A549 (cell line): ENCODE results near the gene DDIAS. TPM values are rescaled to one million over a fixed set of nuclear protein-coding genes. Genes with fewer than 3 reads are reported as not detected.

Experiments
- ATAC-seq, 2 experiments: fragments of 200-7000 bp in 1 of 2; fragments of >200 bp in 1 of 2; cut with Nextera tagmentation in 1 of 2; cut with Tn5 transposase in 1 of 2; 3 replicates each; pipeline versions ENCODE4 v1.8.0 to v1.9.1; 2018 to 2020; ENCODE audit warnings: mild to moderate bottlenecking in 1 of 2, moderate library complexity in 1 of 2
- CTCF ChIA-PET: fragments of 300-600 bp; sonication (Branson Sonifier 250); formaldehyde crosslinking; extraction: SDS; loops from one replicate; lab custom pipeline; 2021; ENCODE audit warnings: antibody characterized with exemption, inconsistent platforms; lab: Yijun Ruan, JAX
- POLR2A ChIA-PET: fragments of 350-600 bp; formaldehyde crosslinking; extraction: SDS; loops from one replicate; lab custom pipeline; 2021; ENCODE audit warnings: antibody characterized with exemption, inconsistent platforms; lab: Yijun Ruan, JAX
- DNase-seq, 2 experiments: peaks; one replicate each; pipeline versions ENCODE4 v3.0.0 to v3.0.0-alpha.2; 2011 to 2016; ENCODE audit warnings: low read depth in 1 of 2, low spot score in 1 of 2
- FAIRE-seq: peaks from 2 replicates; lab custom pipeline; 2011; peaks lifted over from hg19 to GRCh38; lab: Jason Lieb, UNC
- H3K27ac ChIP-seq, 2 experiments: fragments of >200 bp; sonication (Bioruptor Twin); formaldehyde crosslinking; 3 replicates each; pipeline ENCODE4 v1.5.1; 2016 to 2017
- H3K4me1 ChIP-seq: fragments of >200 bp; sonication (Bioruptor Twin); formaldehyde crosslinking; 3 replicates; pipeline ENCODE4 v1.6.1; 2016
- H3K4me2 ChIP-seq: fragments of >200 bp; sonication (Bioruptor Twin); formaldehyde crosslinking; 3 replicates; pipeline ENCODE4 v1.6.1; 2016
- H3K4me3 ChIP-seq: fragments of >200 bp; sonication (Bioruptor Twin); formaldehyde crosslinking; 3 replicates; pipeline ENCODE4 v1.5.1; 2016
- H3K9me3 ChIP-seq: fragments of >200 bp; sonication (Bioruptor Twin); formaldehyde crosslinking; 3 replicates; pipeline ENCODE4 v1.6.1; 2016
- BCL3 ChIP-seq: fragments of >200 bp; sonication (Bioruptor Twin); formaldehyde crosslinking; IDR thresholded peaks from 3 replicates; pipeline ENCODE4 v1.6.1; 2016
- CBX8 ChIP-seq: fragments of 200-600 bp; sonication (generic); IDR thresholded peaks from 2 replicates; pipeline ENCODE4 v1.6.1; 2016
- CHD4 ChIP-seq: fragments of 200-600 bp; sonication (generic); IDR thresholded peaks from 2 replicates; pipeline ENCODE4 v1.6.1; 2016; ENCODE audit warnings: antibody characterized with exemption, mild to moderate bottlenecking, borderline replicate concordance
- E2F6 ChIP-seq: IDR thresholded peaks from 2 replicates; pipeline ENCODE4 v1.6.1; 2012; ENCODE audit warnings: low read depth, borderline replicate concordance
- EHMT2 ChIP-seq: fragments of 200-600 bp; sonication (generic); IDR thresholded peaks from 2 replicates; pipeline ENCODE4 v1.6.1; 2016; ENCODE audit warnings: antibody characterized with exemption, low read depth, mild to moderate bottlenecking, moderate library complexity
- ESRRA ChIP-seq: fragments of 150-350 bp; IDR thresholded peaks from 2 replicates; pipeline ENCODE4 v1.6.1; 2014; ENCODE audit warnings: mild to moderate bottlenecking, low read length, borderline replicate concordance
- FOSL2 ChIP-seq, 2 experiments: fragments of 450-650 bp in 1 of 2; fragments of >200 bp in 1 of 2; sonication (Bioruptor Twin) in 1 of 2; formaldehyde crosslinking; IDR thresholded peaks; 2 replicates each; pipeline versions ENCODE4 v1.5.0 to v1.6.1; 2016 to 2020; ENCODE audit warnings: mild to moderate bottlenecking in 1 of 2, moderate library complexity in 1 of 2
- GATA3 ChIP-seq: IDR thresholded peaks from 2 replicates; pipeline ENCODE4 v1.6.1; 2012; ENCODE audit warnings: borderline replicate concordance
- HDAC2 ChIP-seq: fragments of 200-600 bp; sonication (generic); IDR thresholded peaks from 2 replicates; pipeline ENCODE4 v1.6.1; 2016
- HMGXB4 ChIP-seq: fragments of 250-450 bp; sonication (Bioruptor Pico); IDR thresholded peaks from 2 replicates; pipeline ENCODE4 v1.5.0; 2021; ENCODE audit warnings: mild to moderate bottlenecking, moderate library complexity, borderline replicate concordance
- HOXB13 ChIP-seq: fragments of 250-450 bp; sonication (Bioruptor Pico); IDR thresholded peaks from 2 replicates; pipeline ENCODE4 v1.5.0; 2020; ENCODE audit warnings: low read depth, mild to moderate bottlenecking, moderate library complexity
- KDM5A ChIP-seq: fragments of 200-600 bp; sonication (generic); IDR thresholded peaks from 2 replicates; pipeline ENCODE4 v1.6.1; 2016; ENCODE audit warnings: antibody characterized with exemption, mild to moderate bottlenecking
- MAFK ChIP-seq: fragments of 450-650 bp; IDR thresholded peaks from 2 replicates; pipeline ENCODE4 v1.6.1; 2014; ENCODE audit not compliant: partially characterized antibody
- MAZ ChIP-seq: fragments of 150-350 bp; IDR thresholded peaks from 2 replicates; pipeline ENCODE4 v1.6.1; 2014; ENCODE audit warnings: antibody characterized with exemption, low read depth, low read length, borderline replicate concordance
- MYC ChIP-seq: IDR thresholded peaks from 2 replicates; pipeline ENCODE4 v1.6.1; 2012; ENCODE audit warnings: mild to moderate bottlenecking, inconsistent platforms, low read length, improper control_type of control experiment, borderline replicate concordance
- NPAS2 ChIP-seq: fragments of 250-450 bp; sonication (Bioruptor Pico); IDR thresholded peaks from 2 replicates; pipeline ENCODE4 v1.8.0; 2022; ENCODE audit warnings: mild to moderate bottlenecking, moderate library complexity, borderline replicate concordance
- NR3C1 ChIP-seq: fragments of >200 bp; sonication (Bioruptor Twin); formaldehyde crosslinking; IDR thresholded peaks from 3 replicates; pipeline ENCODE4 v1.6.1; 2017
- PBX3 ChIP-seq: IDR thresholded peaks from 2 replicates; pipeline ENCODE4 v1.6.1; 2012
- PHF8 ChIP-seq: fragments of 200-600 bp; sonication (generic); IDR thresholded peaks from 2 replicates; pipeline ENCODE4 v1.6.1; 2016; ENCODE audit warnings: low read depth, mild to moderate bottlenecking, antibody characterized with exemption, moderate library complexity, borderline replicate concordance
- POLR2AphosphoS2 ChIP-seq: conservative IDR thresholded peaks from 2 replicates; pipeline ENCODE4 v1.6.1; 2012; ENCODE audit warnings: low read length, improper control_type of control experiment, inconsistent platforms
- RAD21 ChIP-seq, 2 experiments: fragments of >200 bp in 1 of 2; sonication (Bioruptor Twin) in 1 of 2; formaldehyde crosslinking in 1 of 2; IDR thresholded peaks in 1 of 2; conservative IDR thresholded peaks in 1 of 2; 2 replicates in 1 of 2; 3 replicates in 1 of 2; pipeline ENCODE4 v1.6.1; 2012 to 2018; ENCODE audit warnings: inconsistent platforms in 1 of 2
- RARB ChIP-seq: fragments of 250-450 bp; sonication (Bioruptor Pico); IDR thresholded peaks from 2 replicates; pipeline ENCODE4 v1.8.0; 2021; ENCODE audit warnings: mild to moderate bottlenecking, moderate library complexity
- RCOR1 ChIP-seq: fragments of 150-350 bp; IDR thresholded peaks from 2 replicates; pipeline ENCODE4 v1.6.1; 2014; ENCODE audit warnings: antibody characterized with exemption, low read length, low read depth
- RFX5 ChIP-seq: fragments of 450-650 bp; IDR thresholded peaks from 2 replicates; pipeline ENCODE4 v1.7.1; 2014; ENCODE audit warnings: antibody characterized with exemption, mild to moderate bottlenecking, moderate library complexity
- SREBF2 ChIP-seq: fragments of 450-650 bp; IDR thresholded peaks from 2 replicates; pipeline ENCODE4 v1.6.1; 2014; ENCODE audit warnings: mild to moderate bottlenecking, moderate library complexity
- TP53 ChIP-seq: fragments of 250-450 bp; sonication (Bioruptor Pico); IDR thresholded peaks from 2 replicates; pipeline ENCODE4 v1.5.0; 2021; ENCODE audit warnings: mild to moderate bottlenecking, moderate library complexity
- USF2 ChIP-seq: fragments of 450-650 bp; IDR thresholded peaks from 2 replicates; pipeline ENCODE4 v1.6.1; 2014; ENCODE audit warnings: antibody characterized with exemption
- ZC3H11A ChIP-seq: fragments of 450-650 bp; IDR thresholded peaks from 2 replicates; pipeline ENCODE4 v1.6.1; 2014; ENCODE audit warnings: antibody characterized with exemption, mild to moderate bottlenecking
- ZNF302 ChIP-seq: fragments of 250-450 bp; sonication (Bioruptor Pico); IDR thresholded peaks from 2 replicates; pipeline ENCODE4 v1.9.0; 2021; ENCODE audit warnings: inconsistent platforms, mild to moderate bottlenecking, moderate library complexity
- WGBS: methylation state at CpG from one replicate; pipeline ENCODE4 v1.1.6; 2017; ENCODE audit errors: missing lambda C conversion rate; 5-methylcytosine and 5-hydroxymethylcytosine counted together
- polyA plus RNA-seq, 4 experiments: library from polyadenylated mRNA; depleted of rRNA in 3 of 4; stranded (reverse); fragments of >200 nt; fragmentation: RNase III in 1 of 4; extraction: RNeasy Plus Mini Kit Qiagen cat#74134 plus additional on column Dnase treatment in 1 of 4; gene quantifications; 2 replicates in 3 of 4; 3 replicates in 1 of 4; pipeline ENCODE4 v1.2.3, GENCODE V29; 2011 to 2017

Gene DDIAS
- polyA plus RNA-seq, 2 of the 4 experiments (the other 2 are of a cell fraction): 14.7 to 23.9 TPM

GRCh38 chr11:82908311-82908710, 6.8 kb downstream of the DDIAS start:
- POLR2A ChIA-PET: interaction anchor here (1.5 kb wide), 1 partner anchor 249 kb away, joined by 3 read pairs; the partner anchor contains the start of gene PCF11
- TF ChIP-seq HDAC2 (no peak), ZNF302 (CRISPR knock-in tag) (no peak), ESRRA (no peak), NPAS2 (CRISPR knock-in tag) (no peak), CBX8 (no peak), GATA3 (no peak), RFX5 (no peak), MAFK (no peak), E2F6 (no peak), KDM5A (no peak), MYC (no peak), PBX3 (no peak), TP53 (CRISPR knock-in tag) (no peak), RCOR1 (no peak), MAZ (no peak), BCL3 (no peak), FOSL2 (IDR thresholded peaks at IDR 0.05) (no peak), FOSL2 (CRISPR knock-in tag; IDR thresholded peaks at IDR 0.05) (no peak), HMGXB4 (CRISPR knock-in tag) (no peak), PHF8 (no peak), POLR2AphosphoS2 (no peak)
- no peaks in the 10 kb centered on the region for H3K4me1 ChIP-seq
- H3K9me3 ChIP-seq: no peaks in the 10 kb centered on the region
- ATAC-seq: no peak
- no peak for DNase-seq
- CTCF ChIA-PET: interaction anchor here (0.6 to 1.4 kb wide), 3 partner anchors 179 to 912 kb away, joined by 3 to 9 read pairs (median 4); no protein-coding TSS in a partner anchor
- no peak overlapping the region for H3K4me3 ChIP-seq
- no peak for FAIRE-seq
- H3K27ac ChIP-seq: no peak overlapping the region
- no peak overlapping the region for H3K4me2 ChIP-seq

GRCh38 chr11:82909015-82909640, 7.6 kb downstream of the DDIAS start:
- Histone ChIP-seq H3K4me3 (no peak overlapping the region), H3K27ac (no peak overlapping the region), H3K4me1 (no peaks in the 10 kb centered on the region), H3K4me2 (no peak overlapping the region), H3K9me3 (no peaks in the 10 kb centered on the region)
- CTCF ChIA-PET: interaction anchor here (0.6 to 0.7 kb wide), 2 partner anchors 42 to 366 kb away, joined by 3 to 4 read pairs; no protein-coding TSS in a partner anchor
- ATAC-seq (no peak), FAIRE-seq (no peak), DNase-seq (no peak)
- WGBS: 90% methylated on average over 7 of the region's 7 CpGs
- POLR2A ChIA-PET: interaction anchor here (1.5 kb wide), 1 partner anchor 248 kb away, joined by 3 read pairs; the partner anchor contains the start of gene PCF11
- TF ChIP-seq RAD21 (conservative IDR thresholded peaks at IDR 0.05 in 1 of 2, IDR thresholded peaks at IDR 0.05 in 1 of 2): no peak
- TF ChIP-seq RCOR1: no peak
- TF ChIP-seq EHMT2: no peak
- TF ChIP-seq RARB (CRISPR knock-in tag): no peak
- no peak for TF ChIP-seq NR3C1
- TF ChIP-seq ZNF302 (CRISPR knock-in tag): no peak
- TF ChIP-seq BCL3: no peak
- no peak for TF ChIP-seq HOXB13
- TF ChIP-seq ZC3H11A: no peak
- no peak for TF ChIP-seq SREBF2
- TF ChIP-seq CHD4: no peak
- no peak for TF ChIP-seq PBX3
- TF ChIP-seq USF2: no peak
- TF ChIP-seq ESRRA: no peak
